Loucy (cell line): ENCODE measurements around the gene LEKR1.

ENCODE experiments used
- H2AFZ ChIP-seq: fragments of 200-600 bp; sonication (generic); 2 replicates; pipeline ENCODE4 v1.6.0; 2016; ENCODE audit warnings: antibody characterized with exemption, mild to moderate bottlenecking, low read length, moderate library complexity
- H3F3A ChIP-seq: fragments of 200-600 bp; 2 replicates; pipeline ENCODE4 v1.6.0; 2016; ENCODE audit warnings: antibody characterized with exemption, low read depth, mild to moderate bottlenecking
- H3K27me3 ChIP-seq: fragments of 200-600 bp; sonication (generic); 2 replicates; pipeline ENCODE4 v1.6.1; 2014; ENCODE audit warnings: low read length, mild to moderate bottlenecking; ENCODE audit not compliant: insufficient read depth, poor library complexity, severe bottlenecking
- H3K36me3 ChIP-seq: fragments of 200-600 bp; sonication (generic); 2 replicates; pipeline ENCODE4 v1.6.1; 2016; ENCODE audit warnings: low read length; ENCODE audit not compliant: insufficient read depth
- H3K4me1 ChIP-seq: fragments of 200-600 bp; sonication (generic); 2 replicates; pipeline ENCODE4 v1.5.1; 2014; ENCODE audit warnings: low read length, mild to moderate bottlenecking; ENCODE audit not compliant: insufficient read depth, poor library complexity, severe bottlenecking
- H3K4me2 ChIP-seq: fragments of 200-600 bp; sonication (generic); 2 replicates; pipeline ENCODE4 v1.6.0; 2014; ENCODE audit warnings: antibody characterized with exemption, low read length, low read depth, mild to moderate bottlenecking; ENCODE audit not compliant: poor library complexity, severe bottlenecking
- H3K4me3 ChIP-seq: fragments of 200-600 bp; sonication (generic); 2 replicates; pipeline ENCODE4 v1.5.1; 2014; ENCODE audit warnings: low read length, mild to moderate bottlenecking, mixed read lengths; ENCODE audit not compliant: poor library complexity, severe bottlenecking
- H3K79me2 ChIP-seq: fragments of 200-600 bp; sonication (generic); 2 replicates; pipeline ENCODE4 v1.6.1; 2014; ENCODE audit warnings: low read length; ENCODE audit not compliant: insufficient read depth
- H3K9ac ChIP-seq: fragments of 200-600 bp; sonication (generic); 2 replicates; pipeline ENCODE4 v1.6.0; 2014; ENCODE audit warnings: mild to moderate bottlenecking, low read depth, low read length, moderate library complexity; ENCODE audit not compliant: poor library complexity, severe bottlenecking
- H3K9me2 ChIP-seq: fragments of 200-600 bp; sonication (generic); replicated peaks from 2 replicates; pipeline ENCODE4 v1.6.1; 2016; ENCODE audit warnings: low read depth, low read length, mixed read lengths
- H3K9me3 ChIP-seq: fragments of 200-600 bp; sonication (generic); 2 replicates; pipeline ENCODE4 v1.6.1; 2014; ENCODE audit warnings: mild to moderate bottlenecking, antibody characterized with exemption, low read length, low read depth; ENCODE audit not compliant: insufficient read depth
- H4K20me1 ChIP-seq: fragments of 200-600 bp; sonication (generic); 2 replicates; pipeline ENCODE4 v1.6.0; 2014; ENCODE audit warnings: antibody characterized with exemption, low read length, mild to moderate bottlenecking; ENCODE audit not compliant: insufficient read depth, poor library complexity, severe bottlenecking
- EZH2phosphoT487 ChIP-seq: fragments of 200-600 bp; IDR thresholded peaks from 2 replicates; pipeline ENCODE4 v1.6.1; 2018; ENCODE audit warnings: antibody characterized with exemption, mild to moderate bottlenecking, moderate library complexity, borderline replicate concordance
- TF ChIP-seq, protein P1 (sequence below): fragments of 200-600 bp; sonication (generic); conservative IDR thresholded peaks from 2 replicates; pipeline ENCODE4 v1.5.1; 2014; ENCODE audit warnings: mild to moderate bottlenecking, antibody characterized with exemption, low read length

The LEKR1 gene

DNA sequence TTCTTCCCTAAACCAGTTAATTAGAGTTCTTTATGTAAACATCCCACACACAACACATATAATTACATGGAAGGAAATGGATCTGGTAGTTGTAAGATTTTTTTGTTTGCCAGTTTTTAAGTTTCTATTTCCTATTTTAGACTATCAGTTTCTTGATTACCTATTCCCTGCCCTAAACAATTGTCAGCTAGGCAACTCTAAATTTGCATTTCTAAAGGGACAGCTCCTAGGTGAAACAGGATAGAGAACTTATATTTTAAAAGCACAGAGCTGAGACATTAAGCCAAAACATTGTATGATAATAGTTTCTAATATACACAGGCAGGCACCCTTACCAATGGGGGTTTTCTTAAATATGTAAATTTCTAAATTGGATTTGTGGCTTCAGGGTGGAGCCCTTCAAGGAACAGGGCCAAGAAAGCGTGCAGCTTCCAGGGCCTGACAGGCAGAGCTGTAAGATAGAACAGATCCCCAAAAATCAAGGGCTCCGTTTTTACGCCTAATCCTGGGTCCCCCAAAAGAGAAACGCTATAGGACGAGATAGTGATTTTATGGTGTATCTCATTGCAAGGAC is 8.9 kb downstream of the LEKR1 start:
- Histone ChIP-seq H3K27me3 (no peaks in the 10 kb centered on the region), H3K9me3 (no peaks in the 10 kb centered on the region), H3K79me2 (no peaks in the 10 kb centered on the region), H3K4me2 (no peak overlapping the region), H3K9ac (no peak overlapping the region), H3K9me2 (no peaks in the 10 kb centered on the region), H3K4me3 (no peak overlapping the region), H4K20me1 (no peaks in the 10 kb centered on the region), H3F3A (no peaks in the 10 kb centered on the region), H3K4me1 (no peaks in the 10 kb centered on the region), H2AFZ (no peak overlapping the region), H3K36me3 (no peaks in the 10 kb centered on the region)
- no peak for TF ChIP-seq EZH2phosphoT487
- TF ChIP-seq, protein P1, sequence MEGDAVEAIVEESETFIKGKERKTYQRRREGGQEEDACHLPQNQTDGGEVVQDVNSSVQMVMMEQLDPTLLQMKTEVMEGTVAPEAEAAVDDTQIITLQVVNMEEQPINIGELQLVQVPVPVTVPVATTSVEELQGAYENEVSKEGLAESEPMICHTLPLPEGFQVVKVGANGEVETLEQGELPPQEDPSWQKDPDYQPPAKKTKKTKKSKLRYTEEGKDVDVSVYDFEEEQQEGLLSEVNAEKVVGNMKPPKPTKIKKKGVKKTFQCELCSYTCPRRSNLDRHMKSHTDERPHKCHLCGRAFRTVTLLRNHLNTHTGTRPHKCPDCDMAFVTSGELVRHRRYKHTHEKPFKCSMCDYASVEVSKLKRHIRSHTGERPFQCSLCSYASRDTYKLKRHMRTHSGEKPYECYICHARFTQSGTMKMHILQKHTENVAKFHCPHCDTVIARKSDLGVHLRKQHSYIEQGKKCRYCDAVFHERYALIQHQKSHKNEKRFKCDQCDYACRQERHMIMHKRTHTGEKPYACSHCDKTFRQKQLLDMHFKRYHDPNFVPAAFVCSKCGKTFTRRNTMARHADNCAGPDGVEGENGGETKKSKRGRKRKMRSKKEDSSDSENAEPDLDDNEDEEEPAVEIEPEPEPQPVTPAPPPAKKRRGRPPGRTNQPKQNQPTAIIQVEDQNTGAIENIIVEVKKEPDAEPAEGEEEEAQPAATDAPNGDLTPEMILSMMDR, result no peak

DNA sequence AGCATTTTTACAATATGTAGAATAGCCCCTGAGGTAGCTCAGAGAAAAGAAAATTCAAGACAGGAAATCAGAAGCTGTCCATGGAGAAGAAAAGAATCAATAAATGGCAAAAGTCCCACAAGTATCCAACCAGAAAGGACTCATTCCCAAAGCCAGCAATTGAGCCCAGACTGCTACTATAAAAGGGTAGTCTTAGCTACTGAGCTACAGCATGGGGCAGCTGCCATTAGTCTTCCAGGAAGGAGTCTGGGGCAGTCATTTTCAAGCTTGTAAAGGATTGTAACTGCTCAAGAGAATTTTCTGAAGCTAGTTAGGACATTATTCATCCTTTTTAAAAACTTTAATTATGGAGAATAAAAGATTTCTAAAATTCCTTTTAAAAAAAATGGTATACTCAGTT is 10.5 kb downstream of the LEKR1 start:
- H4K20me1 ChIP-seq, result no peaks in the 10 kb centered on the region
- TF ChIP-seq EZH2phosphoT487, result no peak
- TF ChIP-seq, protein P1, result no peak
- no peaks in the 10 kb centered on the region for H3K27me3 ChIP-seq
- no peak overlapping the region for H3K9ac ChIP-seq
- H3K36me3 ChIP-seq, result no peaks in the 10 kb centered on the region
- H3F3A ChIP-seq, result no peaks in the 10 kb centered on the region
- H3K4me2 ChIP-seq, result no peak overlapping the region
- no peak overlapping the region for H3K4me3 ChIP-seq
- H3K4me1 ChIP-seq, result no peaks in the 10 kb centered on the region
- H3K79me2 ChIP-seq, result no peaks in the 10 kb centered on the region
- H3K9me2 ChIP-seq, result no peaks in the 10 kb centered on the region
- H3K9me3 ChIP-seq, result no peaks in the 10 kb centered on the region
- no peak overlapping the region for H2AFZ ChIP-seq

DNA sequence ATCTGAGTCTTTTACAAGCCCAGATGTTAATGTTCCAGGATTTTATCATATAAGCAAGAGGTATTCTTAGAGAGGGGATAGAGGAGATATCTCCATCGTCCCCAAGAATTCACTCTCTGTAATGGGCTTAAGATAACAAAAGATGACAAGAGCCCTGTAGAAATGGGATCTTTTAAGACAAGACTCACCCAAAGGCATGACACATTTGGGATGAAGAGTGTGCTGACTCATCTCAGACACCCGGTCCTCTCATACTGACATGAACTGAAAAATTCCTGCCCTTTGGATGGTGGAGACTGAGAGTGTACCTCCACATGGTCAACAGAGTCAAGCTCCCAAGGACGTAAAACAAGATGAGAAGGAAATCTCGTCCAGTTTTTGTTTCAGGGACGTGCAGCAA is 11.0 kb downstream of the LEKR1 start:
- Histone ChIP-seq H3K9me2 (no peaks in the 10 kb centered on the region), H3K4me2 (no peak overlapping the region), H4K20me1 (no peaks in the 10 kb centered on the region), H3F3A (no peaks in the 10 kb centered on the region), H3K4me1 (no peaks in the 10 kb centered on the region), H3K9ac (no peak overlapping the region), H3K79me2 (no peaks in the 10 kb centered on the region), H2AFZ (no peak overlapping the region), H3K9me3 (no peaks in the 10 kb centered on the region), H3K27me3 (no peaks in the 10 kb centered on the region), H3K36me3 (no peaks in the 10 kb centered on the region), H3K4me3 (no peak overlapping the region)
- TF ChIP-seq, protein P1, result no peak
- no peak for TF ChIP-seq EZH2phosphoT487
